Measurements from ENCODE around the gene PPT1.

DNA sequence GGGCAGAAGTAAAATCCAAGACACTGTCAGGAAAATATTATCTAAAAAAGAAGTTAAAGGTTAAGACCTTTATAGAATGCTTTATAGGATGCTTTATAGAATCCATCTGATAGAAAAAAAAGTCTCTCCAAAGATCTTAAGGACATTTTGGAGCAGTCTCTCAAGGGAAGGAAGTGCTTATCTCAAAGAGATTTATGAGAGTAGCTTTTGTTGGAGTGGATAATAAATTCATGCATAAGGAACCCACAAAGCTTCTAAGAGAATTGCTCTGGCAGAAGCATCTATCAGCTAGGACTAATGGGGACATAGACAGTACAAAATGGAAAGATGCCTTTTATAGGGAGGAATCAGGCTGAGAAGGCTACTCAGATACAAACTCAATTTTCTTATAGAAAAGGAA is 69.4 kb downstream of the PPT1 start:
- TF ChIP-seq, protein P1, sequence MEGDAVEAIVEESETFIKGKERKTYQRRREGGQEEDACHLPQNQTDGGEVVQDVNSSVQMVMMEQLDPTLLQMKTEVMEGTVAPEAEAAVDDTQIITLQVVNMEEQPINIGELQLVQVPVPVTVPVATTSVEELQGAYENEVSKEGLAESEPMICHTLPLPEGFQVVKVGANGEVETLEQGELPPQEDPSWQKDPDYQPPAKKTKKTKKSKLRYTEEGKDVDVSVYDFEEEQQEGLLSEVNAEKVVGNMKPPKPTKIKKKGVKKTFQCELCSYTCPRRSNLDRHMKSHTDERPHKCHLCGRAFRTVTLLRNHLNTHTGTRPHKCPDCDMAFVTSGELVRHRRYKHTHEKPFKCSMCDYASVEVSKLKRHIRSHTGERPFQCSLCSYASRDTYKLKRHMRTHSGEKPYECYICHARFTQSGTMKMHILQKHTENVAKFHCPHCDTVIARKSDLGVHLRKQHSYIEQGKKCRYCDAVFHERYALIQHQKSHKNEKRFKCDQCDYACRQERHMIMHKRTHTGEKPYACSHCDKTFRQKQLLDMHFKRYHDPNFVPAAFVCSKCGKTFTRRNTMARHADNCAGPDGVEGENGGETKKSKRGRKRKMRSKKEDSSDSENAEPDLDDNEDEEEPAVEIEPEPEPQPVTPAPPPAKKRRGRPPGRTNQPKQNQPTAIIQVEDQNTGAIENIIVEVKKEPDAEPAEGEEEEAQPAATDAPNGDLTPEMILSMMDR (IDR thresholded peaks at IDR 0.05): no peak
- TF ChIP-seq ZFX (IDR thresholded peaks at IDR 0.05; ENCODE audit: borderline replicate concordance): no peak

Data from 22Rv1 (cell line).